Measurements from ENCODE around the gene MAP3K2. TPM values are rescaled to one million over a fixed set of nuclear protein-coding genes. Genes with fewer than 3 reads are reported as not detected.

The MAP3K2 gene
- total RNA-seq, 4 donors from 2014 or later = 39.4 to 95.4 (median 72.9) TPM

DNA sequence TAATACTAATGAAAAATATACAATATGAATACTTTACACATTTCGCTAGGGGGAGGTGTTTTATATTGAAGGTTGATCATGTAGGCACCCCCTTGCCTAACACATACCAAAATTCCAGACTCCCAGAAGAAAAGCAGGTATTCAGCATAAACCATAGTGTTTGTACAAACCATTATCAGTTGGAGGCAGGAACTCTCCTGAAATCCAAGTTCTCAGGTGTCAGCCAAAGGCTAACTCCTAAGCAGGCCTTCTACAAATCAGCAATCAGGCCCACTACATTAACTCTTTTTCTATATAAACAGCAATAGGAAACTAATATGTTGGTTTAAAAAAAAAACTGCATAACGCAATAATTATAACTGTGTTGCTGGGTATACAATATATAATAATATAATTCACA lies 44.5 kb downstream of the MAP3K2 start:
- in situ Hi-C loops (cut with MboI; ENCODE audit: low pct_ligation_motif_present in 1 of 4, low pct_unique_long_range_greater_than_20kb in 1 of 4, low sequenced_read_pairs in 3 of 4) (loop anchor here in 1 of 4 donors (25.0 kb wide), 1 partner anchor 144 kb away; no protein-coding TSS in a partner anchor), intact Hi-C loops (cut with DNase I; ENCODE audit: low total_unique reads) (no loop called here)
- no peak for TF ChIP-seq EP300 (IDR thresholded peaks at IDR 0.05; ENCODE audit: low read depth)
- no peak for TF ChIP-seq CTCF (IDR thresholded peaks at IDR 0.05)
- no peak for TF ChIP-seq POLR2AphosphoS5 (IDR thresholded peaks at IDR 0.05)
- TF ChIP-seq POLR2A (IDR thresholded peaks at IDR 0.05) = no peak
- DNase-seq = no peak
- Histone ChIP-seq H3K4me3 (no peak overlapping the region), H3K36me3 (no peaks in the 10 kb centered on the region), H3K4me1 (peaks cover 0 to 10% (median 1%) of the 10 kb centered on the region in 4 donors), H3K27me3 (no peaks in the 10 kb centered on the region), H3K9me3 (no peaks in the 10 kb centered on the region), H3K27ac (no peak overlapping the region)
- 80 to 92% methylated on average over 1 to 2 of the region's 2 CpGs for WGBS, 2 donors (ENCODE audit: low coverage in 1 of 2)

DNA sequence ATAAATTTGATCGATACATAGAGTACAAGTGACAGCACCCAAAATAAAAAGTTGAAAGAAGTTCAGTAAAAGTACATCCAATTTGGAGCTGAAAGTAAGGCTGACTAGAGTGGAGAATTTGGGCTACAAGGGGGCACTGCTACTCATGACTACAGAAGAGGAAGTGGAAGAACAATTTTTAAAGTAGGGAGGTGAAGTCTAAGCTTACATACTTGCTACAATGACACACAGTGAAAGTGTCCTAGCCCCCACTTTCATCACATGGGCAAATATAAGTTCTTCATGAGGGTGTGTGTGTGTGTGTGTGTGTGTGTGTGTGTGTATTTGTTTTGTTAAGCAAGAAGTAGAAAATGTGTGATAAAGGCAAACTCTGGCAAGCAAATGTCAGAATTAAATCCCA lies 45.7 kb downstream of the MAP3K2 start:
- DNase-seq = no peak
- peaks cover 0 to 5% (median 0%) of the 10 kb centered on the region in 4 donors for H3K4me1 ChIP-seq
- no peak for TF ChIP-seq POLR2AphosphoS5 (IDR thresholded peaks at IDR 0.05)
- TF ChIP-seq EP300 (IDR thresholded peaks at IDR 0.05; ENCODE audit: low read depth) = no peak
- TF ChIP-seq CTCF (IDR thresholded peaks at IDR 0.05) = no peak
- TF ChIP-seq POLR2A (IDR thresholded peaks at IDR 0.05) = no peak
- no peaks in the 10 kb centered on the region for H3K27me3 ChIP-seq
- H3K36me3 ChIP-seq = peaks cover 0 to 10% (median 0%) of the 10 kb centered on the region in 4 donors
- WGBS, 2 donors (ENCODE audit: low coverage in 1 of 2) = 98 to 100% methylated on average over 1 of the region's 1 CpG
- in situ Hi-C loops (cut with MboI; ENCODE audit: low pct_ligation_motif_present in 1 of 4, low pct_unique_long_range_greater_than_20kb in 1 of 4, low sequenced_read_pairs in 3 of 4) = loop anchor here in 1 of 4 donors (25.0 kb wide), 1 partner anchor 145 kb away; no protein-coding TSS in a partner anchor
- intact Hi-C loops (cut with DNase I; ENCODE audit: low total_unique reads) = no loop called here
- no peaks in the 10 kb centered on the region for H3K9me3 ChIP-seq
- no peak overlapping the region for H3K27ac ChIP-seq
- no peak overlapping the region for H3K4me3 ChIP-seq

GRCh38 chr2:127332335-127332734 lies 55.4 kb downstream of the MAP3K2 start:
- TF ChIP-seq POLR2A (IDR thresholded peaks at IDR 0.05) = no peak
- no peak for TF ChIP-seq CTCF (IDR thresholded peaks at IDR 0.05)
- Histone ChIP-seq H3K4me1 (no peaks in the 10 kb centered on the region), H3K4me3 (no peak overlapping the region), H3K9me3 (no peaks in the 10 kb centered on the region), H3K27me3 (no peaks in the 10 kb centered on the region), H3K27ac (no peak overlapping the region), H3K36me3 (peaks cover 0 to 48% (median 4%) of the 10 kb centered on the region in 4 donors)
- in situ Hi-C loops (cut with MboI; ENCODE audit: low pct_ligation_motif_present in 1 of 4, low pct_unique_long_range_greater_than_20kb in 1 of 4, low sequenced_read_pairs in 3 of 4) (loop anchor here in 1 of 4 donors (25.0 kb wide), 1 partner anchor 155 kb away; no protein-coding TSS in a partner anchor), intact Hi-C loops (cut with DNase I; ENCODE audit: low total_unique reads) (no loop called here)
- DNase-seq = no peak
- 91% methylated on average over 1 of the region's 1 CpG; no CpG with 5 or more reads in 1 of the 2 donors for WGBS, 2 donors (ENCODE audit: low coverage in 1 of 2)

DNA sequence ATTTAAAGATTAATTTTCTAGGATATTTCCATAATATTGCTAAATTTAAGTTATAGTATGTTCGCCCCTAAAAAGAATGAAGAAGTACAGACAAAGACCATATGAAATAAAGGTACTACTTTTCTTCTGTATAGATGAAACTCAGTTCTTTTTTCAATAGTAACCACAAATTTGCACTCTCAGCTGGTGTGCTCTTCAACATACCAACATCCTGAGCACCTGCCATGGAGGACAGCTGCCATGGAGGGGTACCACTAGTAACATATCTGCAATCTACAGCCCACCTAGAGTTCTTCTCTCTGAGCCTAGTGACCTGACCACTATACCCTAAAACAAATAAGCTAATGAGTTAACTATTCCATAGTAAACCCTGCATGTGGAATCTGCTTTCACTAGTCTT lies 57.0 kb downstream of the MAP3K2 start:
- TF ChIP-seq EP300 (IDR thresholded peaks at IDR 0.05; ENCODE audit: low read depth) = no peak
- TF ChIP-seq POLR2AphosphoS5 (IDR thresholded peaks at IDR 0.05) = no peak
- TF ChIP-seq POLR2A (IDR thresholded peaks at IDR 0.05) = no peak
- no peak for TF ChIP-seq CTCF (IDR thresholded peaks at IDR 0.05)
- no peak for DNase-seq
- H3K27ac ChIP-seq = no peak overlapping the region
- 87 to 92% methylated on average over 1 of the region's 1 CpG for WGBS, 2 donors (ENCODE audit: low coverage in 1 of 2)
- in situ Hi-C loops (cut with MboI; ENCODE audit: low pct_ligation_motif_present in 1 of 4, low pct_unique_long_range_greater_than_20kb in 1 of 4, low sequenced_read_pairs in 3 of 4) = loop anchor here in 1 of 4 donors (25.0 kb wide), 1 partner anchor 157 kb away; no protein-coding TSS in a partner anchor
- H3K9me3 ChIP-seq = no peaks in the 10 kb centered on the region
- no peak overlapping the region for H3K4me3 ChIP-seq
- peaks cover 0 to 35% (median 6%) of the 10 kb centered on the region in 4 donors for H3K36me3 ChIP-seq
- intact Hi-C loops (cut with DNase I; ENCODE audit: low total_unique reads) = no loop called here
- no peaks in the 10 kb centered on the region for H3K27me3 ChIP-seq
- no peaks in the 10 kb centered on the region for H3K4me1 ChIP-seq

All from transverse colon (tissue), 4 donors.